MM.1S (cell line): ENCODE data around the gene HBA2.

ENCODE experiments used
- DNase-seq: peaks from one replicate; pipeline ENCODE4 v3.0.0-alpha.2; 2015
- H2AFZ ChIP-seq: fragments of 300-600 bp; sonication (generic); 2 replicates; pipeline ENCODE4 v1.6.0; 2016; ENCODE audit warnings: antibody characterized with exemption, low read length
- H3F3A ChIP-seq: fragments of 300-600 bp; sonication (generic); 2 replicates; pipeline ENCODE4 v1.6.1; 2016; ENCODE audit warnings: mild to moderate bottlenecking, antibody characterized with exemption, low read length, moderate library complexity, mixed read lengths; ENCODE audit not compliant: insufficient read depth
- H3K27ac ChIP-seq: fragments of 300-600 bp; sonication (generic); 2 replicates; pipeline ENCODE4 v1.5.1; 2016; ENCODE audit warnings: mild to moderate bottlenecking, low read length
- H3K27me3 ChIP-seq: fragments of 300-600 bp; sonication (generic); replicated peaks from 2 replicates; pipeline ENCODE4 v1.6.0; 2016; ENCODE audit warnings: low read length; ENCODE audit not compliant: insufficient read depth
- H3K36me3 ChIP-seq: fragments of 300-600 bp; sonication (generic); replicated peaks from 2 replicates; pipeline ENCODE4 v1.6.1; 2016; ENCODE audit warnings: mild to moderate bottlenecking, low read length, mixed read lengths; ENCODE audit not compliant: insufficient read depth
- H3K4me1 ChIP-seq: fragments of 300-600 bp; sonication (generic); 2 replicates; pipeline ENCODE4 v1.6.1; 2016; ENCODE audit warnings: low read length, mixed read lengths
- H3K4me2 ChIP-seq: fragments of 300-600 bp; sonication (generic); 2 replicates; pipeline ENCODE4 v1.6.0; 2016; ENCODE audit warnings: low read depth, low read length
- H3K4me3 ChIP-seq: fragments of 300-600 bp; sonication (generic); 2 replicates; pipeline ENCODE4 v1.5.1; 2016; ENCODE audit warnings: low read length, mixed read lengths
- H3K79me2 ChIP-seq: fragments of 300-600 bp; sonication (generic); 2 replicates; pipeline ENCODE4 v1.6.1; 2016; ENCODE audit warnings: mixed run types, low read length, mixed read lengths
- H3K9ac ChIP-seq: fragments of 300-600 bp; sonication (generic); 2 replicates; pipeline ENCODE4 v1.6.1; 2016; ENCODE audit warnings: low read length, mixed read lengths
- H3K9me2 ChIP-seq: fragments of 300-600 bp; sonication (generic); replicated peaks from 2 replicates; pipeline ENCODE4 v1.6.1; 2016; ENCODE audit warnings: mild to moderate bottlenecking, low read length, mixed read lengths; ENCODE audit not compliant: insufficient read depth
- H3K9me3 ChIP-seq: fragments of 300-600 bp; sonication (generic); replicated peaks from 2 replicates; pipeline ENCODE4 v1.6.1; 2016; ENCODE audit warnings: mild to moderate bottlenecking, low read length, mixed read lengths; ENCODE audit not compliant: insufficient read depth
- H4K20me1 ChIP-seq: fragments of 300-600 bp; sonication (generic); 2 replicates; pipeline ENCODE4 v1.6.1; 2016; ENCODE audit warnings: mild to moderate bottlenecking, low read length, moderate library complexity, mixed read lengths; ENCODE audit not compliant: insufficient read depth
- EZH2 ChIP-seq: fragments of 300-600 bp; sonication (generic); optimal IDR thresholded peaks from 2 replicates; pipeline ENCODE3; 2017; ENCODE audit warnings: low read depth, mild to moderate bottlenecking, antibody characterized with exemption, low read length, mixed read lengths
- EZH2phosphoT487 ChIP-seq: fragments of 300-600 bp; sonication (generic); IDR thresholded peaks from 2 replicates; pipeline ENCODE4 v1.6.1; 2018; ENCODE audit warnings: antibody characterized with exemption, low read length
- TF ChIP-seq, protein P1 (sequence below): fragments of 300-600 bp; sonication (generic); IDR thresholded peaks from 2 replicates; pipeline ENCODE4 v1.5.1; 2016; ENCODE audit warnings: antibody characterized with exemption, low read length, mixed read lengths

HBA2 gene

DNA sequence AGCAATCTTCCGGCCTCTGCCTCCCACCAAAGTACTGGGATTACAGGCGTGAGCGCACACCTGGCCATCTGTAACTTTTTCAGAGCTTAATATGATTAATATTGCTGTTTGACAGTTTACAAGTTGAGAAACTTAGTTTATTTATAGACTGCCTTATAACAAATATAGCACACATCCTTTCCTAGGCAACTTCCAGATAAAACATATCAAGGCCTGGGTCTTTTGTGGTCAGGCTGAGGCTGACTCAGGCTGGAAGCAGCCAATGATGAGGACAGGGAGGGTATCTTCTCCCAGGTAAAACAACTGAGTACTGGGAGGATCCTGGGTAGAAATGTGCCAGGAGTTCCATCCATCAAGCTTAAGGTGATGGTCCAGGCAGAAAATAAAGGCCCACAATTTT, 40.3 kb downstream of the HBA2 start:
- 0 out of 2 replicates have a peak, but pooled peaks cover 3% of the 10 kb centered on the region for H4K20me1 ChIP-seq

DNA sequence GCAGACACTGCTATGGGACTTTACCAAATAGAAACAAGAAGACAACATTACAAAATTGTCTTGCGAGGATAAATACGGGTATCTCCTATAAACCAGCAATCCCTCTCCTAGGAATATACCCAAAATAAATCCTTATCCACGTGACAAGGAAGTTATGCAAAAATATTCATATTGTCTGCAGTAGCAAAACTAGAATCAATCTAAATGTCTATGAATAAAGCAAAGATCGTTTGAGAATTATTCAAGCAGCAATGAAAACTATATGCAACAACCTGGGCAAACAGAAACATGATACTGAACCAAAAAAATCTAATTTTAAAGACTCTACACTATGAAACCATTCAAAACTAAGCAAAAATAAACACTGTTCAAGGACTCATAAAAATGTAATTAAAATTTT, 47.3 kb downstream of the HBA2 start:
- Histone ChIP-seq H3K9ac (no peak overlapping the region), H3K4me2 (no peak overlapping the region), H3K27ac (no peak overlapping the region), H3K27me3 (no peaks in the 10 kb centered on the region), H3F3A (no peaks in the 10 kb centered on the region), H3K4me1 (no peaks in the 10 kb centered on the region), H2AFZ (no peak overlapping the region), H4K20me1 (no peaks in the 10 kb centered on the region; the same call in 1 of the 2 replicates), H3K9me3 (no peaks in the 10 kb centered on the region), H3K4me3 (no peak overlapping the region), H3K36me3 (peaks cover 9% of the 10 kb centered on the region), H3K9me2 (no peaks in the 10 kb centered on the region), H3K79me2 (peaks cover 72% of the 10 kb centered on the region)
- DNase-seq = no peak
- TF ChIP-seq, protein P1, sequence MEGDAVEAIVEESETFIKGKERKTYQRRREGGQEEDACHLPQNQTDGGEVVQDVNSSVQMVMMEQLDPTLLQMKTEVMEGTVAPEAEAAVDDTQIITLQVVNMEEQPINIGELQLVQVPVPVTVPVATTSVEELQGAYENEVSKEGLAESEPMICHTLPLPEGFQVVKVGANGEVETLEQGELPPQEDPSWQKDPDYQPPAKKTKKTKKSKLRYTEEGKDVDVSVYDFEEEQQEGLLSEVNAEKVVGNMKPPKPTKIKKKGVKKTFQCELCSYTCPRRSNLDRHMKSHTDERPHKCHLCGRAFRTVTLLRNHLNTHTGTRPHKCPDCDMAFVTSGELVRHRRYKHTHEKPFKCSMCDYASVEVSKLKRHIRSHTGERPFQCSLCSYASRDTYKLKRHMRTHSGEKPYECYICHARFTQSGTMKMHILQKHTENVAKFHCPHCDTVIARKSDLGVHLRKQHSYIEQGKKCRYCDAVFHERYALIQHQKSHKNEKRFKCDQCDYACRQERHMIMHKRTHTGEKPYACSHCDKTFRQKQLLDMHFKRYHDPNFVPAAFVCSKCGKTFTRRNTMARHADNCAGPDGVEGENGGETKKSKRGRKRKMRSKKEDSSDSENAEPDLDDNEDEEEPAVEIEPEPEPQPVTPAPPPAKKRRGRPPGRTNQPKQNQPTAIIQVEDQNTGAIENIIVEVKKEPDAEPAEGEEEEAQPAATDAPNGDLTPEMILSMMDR = no peak
- no peak for TF ChIP-seq EZH2phosphoT487
- TF ChIP-seq EZH2 = no peak

More for the DNA sequence above, 40.3 kb downstream of the HBA2 start:
- Histone ChIP-seq H3K9ac (no peak overlapping the region), H3K9me2 (no peaks in the 10 kb centered on the region), H3K79me2 (peaks cover 65% of the 10 kb centered on the region), H3K27me3 (no peaks in the 10 kb centered on the region), H3K36me3 (peaks cover 10% of the 10 kb centered on the region), H3F3A (no peaks in the 10 kb centered on the region), H3K4me3 (no peak overlapping the region), H2AFZ (no peak overlapping the region), H3K27ac (no peak overlapping the region), H3K9me3 (no peaks in the 10 kb centered on the region), H3K4me1 (no peaks in the 10 kb centered on the region), H3K4me2 (no peak overlapping the region)
- TF ChIP-seq EZH2 (no peak), EZH2phosphoT487 (no peak)
- TF ChIP-seq, protein P1 = no peak
- no peak for DNase-seq
